Activated CD8-positive, alpha-beta memory T cell treated with anti-CD3 and anti-CD28 coated beads, Interleukin-2, amount 50 U/mL, for 24 hours (primary cell): ENCODE results near the gene MDC1.

ENCODE experiments used
- DNase-seq: peaks from one replicate; pipeline ENCODE4 v3.0.0-alpha.2; 2020; ENCODE audit errors: extremely low read depth

MDC1 gene

GRCh38 chr6:30748851-30749540 lies 31.9 kb upstream of the MDC1 start:
- DNase-seq, result no peak

GRCh38 chr6:30747902-30748769 lies 31.1 kb upstream of the MDC1 start:
- no peak for DNase-seq

GRCh38 chr6:30747300-30747687 lies 30.2 kb upstream of the MDC1 start:
- DNase-seq, result no peak

GRCh38 chr6:30744054-30744805 lies 27.1 kb upstream of the MDC1 start, which contains the start of gene IER3:
IER3 (minus strand) TSS chr6:30744547; CDS start chr6:30744518, 29 bp downstream.
- DNase-seq, result peak; percentile 74

- no peak for DNase-seq
Measured at GRCh38 chr6:30743099-30744053, 26.3 kb upstream of the MDC1 start.

- DNase-seq, result peak; percentile 86
Measured at GRCh38 chr6:30742316-30743098, 25.4 kb upstream of the MDC1 start, which contains the start of gene FLOT1. FLOT1 (minus strand) TSS chr6:30742687; CDS start chr6:30742189, 498 bp downstream.

- DNase-seq, result no peak
Measured at GRCh38 chr6:30741789-30742315, 24.8 kb upstream of the MDC1 start.

GRCh38 chr6:30741063-30741779 lies 24.1 kb upstream of the MDC1 start:
- DNase-seq, result no peak

GRCh38 chr6:30740540-30740870 lies 23.4 kb upstream of the MDC1 start:
- no peak for DNase-seq

GRCh38 chr6:30738532-30738931 lies 21.5 kb upstream of the MDC1 start:
- DNase-seq, result no peak

- DNase-seq, result no peak
Measured at GRCh38 chr6:30735668-30736314, 18.7 kb upstream of the MDC1 start.

- DNase-seq, result no peak
Measured at GRCh38 chr6:30732237-30732943, 15.3 kb upstream of the MDC1 start.

GRCh38 chr6:30730601-30731435 lies 13.7 kb upstream of the MDC1 start:
- DNase-seq, result peak; percentile 55

GRCh38 chr6:30727920-30728553 lies 11.0 kb upstream of the MDC1 start:
- no peak for DNase-seq

- no peak for DNase-seq
Measured at GRCh38 chr6:30726506-30727413, 9.7 kb upstream of the MDC1 start.
